Fibroblast of mammary gland (primary cell): ENCODE results near the gene CACNA2D3.

Source experiments
- DNase-seq: peaks from one replicate; pipeline ENCODE4 v3.0.0-alpha.2; 2010; ENCODE audit warnings: low read depth
- H3K4me3 ChIP-seq: 2 replicates; pipeline ENCODE4 v1.5.1; 2011; ENCODE audit warnings: low read depth, mild to moderate bottlenecking, low read length, moderate library complexity; ENCODE audit not compliant: control insufficient read depth
- TF ChIP-seq, protein P1 (sequence below): conservative IDR thresholded peaks from 2 replicates; pipeline ENCODE4 v1.5.1; 2011; ENCODE audit warnings: low read depth, low read length, inconsistent platforms; ENCODE audit not compliant: control insufficient read depth, insufficient read depth

Gene CACNA2D3

DNA sequence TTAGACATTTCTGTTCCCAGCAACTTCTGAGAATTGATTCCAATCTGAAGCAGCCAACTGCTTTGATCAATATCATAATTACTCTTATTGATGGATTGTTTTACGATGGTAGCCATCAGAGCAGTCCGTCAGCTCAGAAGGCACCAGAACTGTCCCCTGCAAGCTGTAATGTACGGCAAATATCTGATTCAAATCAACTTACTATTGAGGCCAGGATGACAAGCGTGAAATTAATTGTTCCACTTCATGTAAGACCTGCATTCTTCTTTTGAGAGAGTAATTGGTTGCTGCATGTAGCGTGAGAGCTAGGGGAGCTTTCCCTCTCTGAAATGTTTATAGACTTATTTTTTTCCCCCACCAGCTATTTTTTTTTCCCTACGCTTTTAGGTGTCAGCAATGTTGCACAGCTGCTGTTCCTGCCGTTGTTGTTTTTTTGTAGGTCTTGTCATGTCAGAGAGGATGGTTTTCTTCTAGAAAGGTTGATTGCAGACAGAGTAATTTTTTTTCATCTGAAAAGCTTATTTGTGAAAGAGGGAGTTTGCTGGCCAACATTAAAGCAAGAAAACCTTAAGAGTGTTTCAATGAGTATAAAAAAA is 134.9 kb downstream of the CACNA2D3 start:
- DNase-seq, result no peak
- TF ChIP-seq, protein P1, sequence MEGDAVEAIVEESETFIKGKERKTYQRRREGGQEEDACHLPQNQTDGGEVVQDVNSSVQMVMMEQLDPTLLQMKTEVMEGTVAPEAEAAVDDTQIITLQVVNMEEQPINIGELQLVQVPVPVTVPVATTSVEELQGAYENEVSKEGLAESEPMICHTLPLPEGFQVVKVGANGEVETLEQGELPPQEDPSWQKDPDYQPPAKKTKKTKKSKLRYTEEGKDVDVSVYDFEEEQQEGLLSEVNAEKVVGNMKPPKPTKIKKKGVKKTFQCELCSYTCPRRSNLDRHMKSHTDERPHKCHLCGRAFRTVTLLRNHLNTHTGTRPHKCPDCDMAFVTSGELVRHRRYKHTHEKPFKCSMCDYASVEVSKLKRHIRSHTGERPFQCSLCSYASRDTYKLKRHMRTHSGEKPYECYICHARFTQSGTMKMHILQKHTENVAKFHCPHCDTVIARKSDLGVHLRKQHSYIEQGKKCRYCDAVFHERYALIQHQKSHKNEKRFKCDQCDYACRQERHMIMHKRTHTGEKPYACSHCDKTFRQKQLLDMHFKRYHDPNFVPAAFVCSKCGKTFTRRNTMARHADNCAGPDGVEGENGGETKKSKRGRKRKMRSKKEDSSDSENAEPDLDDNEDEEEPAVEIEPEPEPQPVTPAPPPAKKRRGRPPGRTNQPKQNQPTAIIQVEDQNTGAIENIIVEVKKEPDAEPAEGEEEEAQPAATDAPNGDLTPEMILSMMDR, result no peak
- H3K4me3 ChIP-seq, result no peak overlapping the region

DNA sequence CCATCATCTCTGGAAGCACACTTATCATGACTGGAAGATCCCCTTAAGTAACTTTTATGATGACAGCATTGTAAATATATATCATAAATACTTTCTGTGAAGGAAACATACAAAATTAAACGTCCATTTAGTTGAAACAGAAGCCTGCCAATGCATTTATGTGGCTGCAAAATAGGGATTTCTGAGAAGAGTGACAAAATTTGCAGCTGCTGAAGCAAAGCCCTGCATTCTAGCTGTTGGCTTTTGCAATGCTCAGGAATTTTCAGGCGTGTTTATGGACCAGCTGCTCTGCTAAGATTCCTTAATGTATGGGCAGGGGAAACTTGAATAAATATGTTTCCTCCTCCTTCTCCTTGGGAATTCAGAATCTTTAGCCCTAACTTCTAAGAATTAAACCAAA is 137.3 kb downstream of the CACNA2D3 start:
- no peak for DNase-seq
- TF ChIP-seq, protein P1, result no peak
- no peak overlapping the region for H3K4me3 ChIP-seq

DNA sequence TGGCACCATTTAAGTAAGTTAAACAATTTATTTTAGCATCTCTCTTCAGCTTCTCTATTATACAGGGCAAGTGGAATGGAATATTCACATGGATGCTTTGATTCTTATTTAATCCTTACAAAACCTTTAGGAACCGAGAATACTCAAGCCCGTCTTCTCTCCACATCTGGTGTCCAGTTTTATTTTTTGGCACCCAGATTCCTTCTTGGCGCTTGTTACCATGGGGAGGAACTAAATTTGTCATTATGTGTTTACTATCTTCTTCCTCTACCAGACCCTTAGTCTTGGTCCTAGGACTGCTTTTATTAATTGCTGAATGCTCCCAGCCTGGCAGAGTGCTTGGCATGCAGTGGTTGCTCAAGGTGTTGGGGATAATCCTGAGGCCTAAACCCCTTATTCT is 138.8 kb downstream of the CACNA2D3 start:
- TF ChIP-seq, protein P1, result no peak
- H3K4me3 ChIP-seq, result no peak overlapping the region
- no peak for DNase-seq

- TF ChIP-seq, protein P1, result no peak
- no peak for DNase-seq
- no peak overlapping the region for H3K4me3 ChIP-seq
These were observed 140.2 kb downstream of the CACNA2D3 start for GRCh38 chr3:54262541-54262940.

DNA sequence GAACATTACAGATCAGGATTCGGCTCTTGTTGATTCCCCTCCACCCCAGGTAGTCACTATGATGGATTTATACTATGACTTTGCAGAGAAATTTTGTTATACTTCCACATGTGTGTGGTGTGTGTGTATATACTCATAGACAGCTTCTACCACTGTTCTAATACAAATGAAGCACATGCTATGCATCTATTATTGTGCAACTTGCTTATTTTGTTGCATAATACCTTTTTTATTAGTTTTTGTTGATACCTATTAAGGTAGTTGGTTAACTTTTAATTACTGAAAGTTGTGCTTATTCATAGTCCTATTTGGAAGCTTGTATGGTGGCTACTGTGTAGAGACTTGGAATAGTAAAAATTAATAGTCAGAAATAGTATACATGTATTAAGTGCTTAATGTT is 140.6 kb downstream of the CACNA2D3 start:
- TF ChIP-seq, protein P1, result no peak
- H3K4me3 ChIP-seq, result no peak overlapping the region
- DNase-seq, result no peak

DNA sequence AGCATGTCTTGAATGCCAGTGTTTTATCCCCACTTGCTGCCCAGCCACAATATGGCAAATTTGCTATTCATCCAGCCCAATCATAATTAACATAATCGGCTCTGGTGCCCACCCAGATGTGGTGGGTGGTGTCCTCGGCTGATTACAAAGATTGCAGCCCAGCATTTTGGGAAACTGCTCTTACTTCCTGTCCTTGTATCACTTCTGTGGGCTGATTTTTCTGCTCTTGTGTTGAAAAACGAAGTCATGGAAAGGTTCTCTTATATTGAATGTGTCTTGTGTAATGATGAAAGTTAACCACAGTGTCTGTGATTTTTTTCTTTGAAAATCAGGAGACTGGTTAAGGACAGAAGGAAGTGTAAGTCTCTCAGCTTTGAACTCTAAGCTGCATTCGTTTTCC is 141.7 kb downstream of the CACNA2D3 start:
- TF ChIP-seq, protein P1, result no peak

More for the DNA sequence above, 141.7 kb downstream of the CACNA2D3 start:
- no peak overlapping the region for H3K4me3 ChIP-seq
- no peak for DNase-seq
